Stimulated activated CD4-positive, alpha-beta T cell treated with anti-CD3 and anti-CD28 coated beads, Interleukin-2, amount 100 ng/mL, for 24 hours (primary cell): ENCODE data around the gene RNF223.
"Not testable (repeated sequence)": the region's sequence is repeated elsewhere in the genome, so short reads cannot be mapped to it uniquely, and the experiment has no call there.

Experiments
- DNase-seq, 2 donors: peaks; one replicate each; pipeline ENCODE4 v3.0.0-alpha.2; 2020

Gene RNF223

DNA sequence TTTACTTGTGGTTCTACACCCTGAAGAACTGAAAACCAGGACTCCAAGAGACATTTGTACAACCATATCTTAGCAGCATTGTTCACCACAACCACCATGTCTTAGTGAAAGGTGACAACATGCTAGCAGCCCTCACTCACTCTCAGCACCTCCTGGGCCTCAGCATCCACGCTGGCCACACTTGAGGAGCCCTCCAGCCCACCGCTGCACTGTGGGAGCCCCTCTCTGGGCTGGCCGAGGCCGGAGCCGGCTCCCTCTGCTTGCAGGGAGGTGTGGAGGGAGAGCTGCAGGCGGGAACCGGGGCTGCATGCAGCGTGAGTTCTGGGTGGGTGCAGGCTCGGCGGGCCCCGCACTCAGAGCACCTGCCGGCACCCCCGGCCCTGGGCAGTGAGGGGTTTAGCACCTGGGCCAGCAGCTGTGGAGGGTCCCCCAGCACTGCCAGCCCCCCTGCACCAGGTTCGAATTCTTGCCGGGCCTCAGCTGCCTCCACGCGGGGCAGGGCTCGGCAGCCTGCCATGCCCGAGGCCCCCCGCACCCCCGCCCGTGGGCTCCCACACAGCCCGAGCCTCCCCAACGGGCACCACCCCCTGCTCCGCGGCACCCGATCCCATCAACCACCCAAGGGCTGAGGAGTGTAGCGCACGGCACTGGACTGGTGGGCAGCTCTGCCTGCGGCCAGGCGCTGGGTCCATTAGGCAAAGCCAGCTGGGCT lies 32.6 kb upstream of the RNF223 start:
- no peak for DNase-seq

DNA sequence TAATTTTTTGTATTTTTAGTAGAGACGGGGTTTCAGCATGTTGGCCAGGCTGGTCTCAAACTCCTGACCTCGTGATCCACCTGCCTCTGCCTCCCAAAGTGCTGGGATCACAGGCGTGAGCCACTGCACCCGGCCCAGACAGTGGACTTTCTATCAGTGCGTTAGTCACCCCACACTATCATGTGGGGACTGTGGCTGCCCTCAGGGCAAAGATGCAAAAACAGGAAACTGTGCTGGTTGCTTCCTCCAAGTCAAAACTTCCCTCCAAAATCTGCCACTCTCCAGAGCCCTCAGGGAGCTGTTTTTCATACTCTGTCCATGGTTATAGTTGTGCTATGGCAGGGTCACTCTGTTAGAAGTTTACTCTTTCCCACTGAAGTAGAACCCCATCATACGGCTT lies 30.0 kb upstream of the RNF223 start:
- DNase-seq, result not testable (repeated sequence)

DNA sequence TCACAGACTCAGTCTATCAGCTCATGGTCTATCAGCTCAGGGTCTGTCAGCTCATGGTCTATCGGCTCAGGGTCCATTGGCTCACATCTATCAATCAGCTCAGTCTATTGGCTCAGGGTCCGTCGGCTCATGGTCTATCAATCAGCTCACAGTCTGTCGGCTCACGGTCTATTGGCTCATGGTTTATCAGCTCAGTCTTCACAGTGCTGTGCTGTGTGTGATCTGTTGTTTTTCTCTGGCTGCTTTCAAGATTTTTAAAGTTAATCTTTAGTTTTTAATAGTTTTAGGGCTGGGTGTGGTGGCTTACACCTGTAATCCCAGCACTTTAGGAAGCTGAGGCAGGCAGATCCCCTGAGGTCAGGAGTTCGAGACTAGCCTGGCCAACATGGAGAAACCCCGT lies 27.4 kb upstream of the RNF223 start:
- no peak for DNase-seq

DNA sequence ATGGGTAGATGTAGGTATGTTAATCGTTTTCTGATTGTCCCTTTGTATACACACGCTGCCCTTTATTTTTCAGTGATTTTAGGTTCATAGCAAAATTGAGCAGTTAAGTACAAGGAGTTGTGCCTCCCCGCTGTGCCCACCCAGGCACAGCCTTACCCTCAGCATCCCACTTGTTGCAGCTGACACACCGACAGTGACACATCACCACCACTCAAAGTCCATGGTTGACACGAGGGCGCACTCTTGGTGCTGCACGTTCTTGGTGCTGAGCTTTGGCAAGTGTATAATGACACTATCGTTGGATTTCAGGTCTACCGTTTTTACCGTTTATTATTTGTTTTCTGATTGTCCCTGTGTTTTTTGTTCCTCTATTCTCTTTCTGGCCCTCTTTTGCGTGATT lies 26.2 kb upstream of the RNF223 start:
- DNase-seq, result no peak

DNA sequence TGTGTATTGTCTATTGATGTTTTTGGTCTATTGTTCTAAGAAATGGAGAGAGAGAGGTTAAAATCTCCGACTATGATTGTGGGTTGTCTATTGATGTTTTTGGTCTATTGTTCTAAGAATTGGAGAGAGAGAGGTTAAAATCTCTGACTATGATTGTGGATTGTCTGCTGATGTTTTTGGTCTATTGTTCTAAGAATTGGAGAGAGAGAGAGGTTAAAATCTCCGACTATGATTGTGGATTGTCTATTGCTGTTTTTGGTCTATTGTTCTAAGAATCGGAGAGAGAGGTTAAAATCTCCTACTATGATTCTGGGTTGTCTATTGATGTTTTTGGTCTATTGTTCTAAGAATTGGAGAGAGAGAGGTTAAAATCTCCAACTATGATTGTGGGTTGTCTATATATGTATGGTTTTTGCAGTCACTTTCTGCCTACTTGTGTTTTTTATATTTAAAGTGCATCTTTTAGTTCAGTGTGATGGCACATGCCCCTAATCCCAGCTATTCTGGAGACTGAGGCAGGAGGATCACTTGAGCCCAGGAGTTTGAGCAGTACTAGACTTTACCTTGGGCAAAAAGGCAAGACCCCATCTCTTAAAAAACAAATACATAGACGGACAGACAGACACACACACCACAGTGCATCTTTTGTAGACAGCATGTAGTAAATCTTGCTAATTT lies 25.5 kb upstream of the RNF223 start:
- no peak for DNase-seq

DNA sequence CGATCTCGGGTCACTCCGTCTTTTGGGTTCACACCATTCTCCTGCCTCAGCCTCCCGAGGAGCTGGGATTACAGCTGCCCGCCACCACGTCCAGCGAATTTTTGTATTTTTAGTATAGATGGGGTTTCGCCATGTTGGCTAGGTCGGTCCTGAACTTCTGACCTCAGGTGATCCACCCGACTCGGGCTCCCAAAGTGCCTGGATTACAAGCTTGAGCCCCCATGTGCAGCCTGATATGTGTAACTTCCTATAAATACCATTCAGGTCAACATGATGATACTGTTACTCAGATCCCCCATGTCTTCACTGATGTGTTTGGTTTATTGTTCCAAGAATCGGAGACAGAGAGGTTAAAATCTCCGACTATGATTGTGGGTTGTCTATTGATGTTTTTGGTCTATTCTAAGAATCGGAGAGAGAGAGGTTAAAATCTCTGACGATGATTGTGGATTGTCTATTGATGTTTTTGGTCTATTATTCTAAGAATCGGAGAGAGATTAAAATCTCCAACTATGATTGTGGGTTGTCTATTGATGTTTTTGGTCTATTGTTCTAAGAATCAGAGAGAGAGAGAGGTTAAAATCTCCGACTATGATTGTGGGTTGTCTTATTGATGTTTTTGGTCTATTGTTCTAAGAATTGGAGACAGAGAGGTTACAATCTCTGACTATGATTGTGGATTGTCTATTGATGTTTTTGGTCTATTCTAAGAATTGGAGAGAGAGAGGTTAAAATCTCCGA lies 24.7 kb upstream of the RNF223 start:
- peak in 1 of 2 donors; percentile 16 for DNase-seq

DNA sequence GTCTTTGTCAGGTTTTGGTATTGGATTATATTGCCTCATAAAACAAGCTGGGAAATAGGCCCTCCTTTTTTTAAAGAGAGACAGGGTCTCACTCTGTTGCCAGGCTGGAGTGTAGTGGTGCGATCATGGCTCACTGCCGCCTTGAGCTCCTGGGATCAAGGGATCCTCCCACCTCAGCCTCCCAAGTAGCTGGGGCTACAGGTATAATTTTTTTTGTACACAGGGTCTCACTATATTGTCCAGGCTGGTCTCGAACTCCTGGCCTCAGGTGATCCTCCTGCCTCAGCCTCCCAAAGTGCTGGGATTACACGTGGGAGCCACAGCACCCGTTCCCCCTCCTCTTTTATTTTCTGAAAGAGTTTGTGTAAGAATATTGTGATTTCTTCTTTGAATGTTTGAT lies 22.0 kb upstream of the RNF223 start:
- DNase-seq, result not testable (repeated sequence)

DNA sequence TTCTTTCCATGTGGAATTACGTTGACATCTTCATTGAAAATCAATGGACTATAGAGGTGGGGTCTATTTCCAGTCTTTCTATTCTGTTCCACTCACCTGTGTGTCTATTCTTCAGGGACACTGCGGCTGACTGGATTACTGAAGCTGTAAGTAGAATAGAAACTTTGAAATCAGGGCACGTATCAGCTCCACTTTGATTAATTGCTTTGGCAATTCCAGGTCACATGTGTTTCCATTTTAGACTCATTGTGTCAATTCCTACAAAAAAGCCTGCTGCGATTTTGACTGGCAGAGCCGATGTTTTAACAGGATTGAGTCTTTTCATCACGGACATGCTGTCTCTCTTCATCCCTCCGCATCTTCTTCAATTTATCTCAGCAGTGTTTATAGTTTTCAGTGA lies 20.9 kb upstream of the RNF223 start:
- no peak for DNase-seq

DNA sequence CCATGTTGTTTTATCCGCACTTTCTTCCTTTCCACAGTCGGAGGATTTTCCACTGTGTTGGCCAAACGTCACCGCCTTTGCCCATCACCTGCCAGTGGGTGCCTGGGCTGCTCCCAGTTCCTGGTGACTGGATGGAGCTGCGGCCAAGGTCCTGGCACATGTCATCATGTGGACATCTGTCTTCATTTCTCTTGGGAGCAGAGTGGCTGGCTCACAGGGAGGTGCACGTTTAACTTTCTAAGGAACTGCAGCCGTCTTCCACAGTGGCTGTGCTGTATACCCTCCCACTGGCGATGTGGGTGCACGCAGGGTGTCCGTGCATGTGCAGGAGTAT lies 19.5 kb upstream of the RNF223 start:
- no peak for DNase-seq

DNA sequence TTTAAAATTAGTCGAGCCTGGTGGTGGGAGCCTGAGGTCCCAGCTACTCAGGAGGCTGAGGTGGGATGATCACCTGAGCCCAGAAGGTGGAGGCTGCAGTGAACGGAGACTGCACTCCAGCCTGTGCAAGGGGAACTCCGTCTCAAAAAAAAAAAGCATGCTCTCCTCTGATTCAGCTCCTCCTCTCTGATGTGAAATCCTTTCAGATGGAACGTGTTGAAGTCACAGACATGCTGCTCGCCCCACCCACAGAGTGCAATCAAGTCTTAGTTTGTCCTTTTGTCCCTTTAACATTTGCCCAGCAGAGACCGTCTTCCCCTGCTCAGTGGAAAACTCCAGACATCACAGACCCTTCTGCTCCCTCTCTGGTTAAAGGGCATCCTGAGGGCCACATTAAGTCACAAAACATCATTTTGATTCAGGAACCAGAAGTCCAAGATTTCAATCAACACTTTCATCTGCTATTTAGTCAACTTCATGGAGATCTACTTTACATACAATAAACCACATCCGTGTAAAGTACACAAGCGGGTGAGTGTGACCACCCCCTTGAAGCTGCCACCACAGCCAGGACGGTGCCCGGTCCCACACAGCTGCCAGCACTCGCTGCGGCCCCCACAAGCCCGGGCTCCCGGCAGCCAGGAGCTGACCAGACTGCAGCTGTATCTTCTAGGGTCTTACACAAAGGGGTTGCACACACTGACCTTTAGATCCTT lies 18.9 kb upstream of the RNF223 start:
- no peak for DNase-seq

DNA sequence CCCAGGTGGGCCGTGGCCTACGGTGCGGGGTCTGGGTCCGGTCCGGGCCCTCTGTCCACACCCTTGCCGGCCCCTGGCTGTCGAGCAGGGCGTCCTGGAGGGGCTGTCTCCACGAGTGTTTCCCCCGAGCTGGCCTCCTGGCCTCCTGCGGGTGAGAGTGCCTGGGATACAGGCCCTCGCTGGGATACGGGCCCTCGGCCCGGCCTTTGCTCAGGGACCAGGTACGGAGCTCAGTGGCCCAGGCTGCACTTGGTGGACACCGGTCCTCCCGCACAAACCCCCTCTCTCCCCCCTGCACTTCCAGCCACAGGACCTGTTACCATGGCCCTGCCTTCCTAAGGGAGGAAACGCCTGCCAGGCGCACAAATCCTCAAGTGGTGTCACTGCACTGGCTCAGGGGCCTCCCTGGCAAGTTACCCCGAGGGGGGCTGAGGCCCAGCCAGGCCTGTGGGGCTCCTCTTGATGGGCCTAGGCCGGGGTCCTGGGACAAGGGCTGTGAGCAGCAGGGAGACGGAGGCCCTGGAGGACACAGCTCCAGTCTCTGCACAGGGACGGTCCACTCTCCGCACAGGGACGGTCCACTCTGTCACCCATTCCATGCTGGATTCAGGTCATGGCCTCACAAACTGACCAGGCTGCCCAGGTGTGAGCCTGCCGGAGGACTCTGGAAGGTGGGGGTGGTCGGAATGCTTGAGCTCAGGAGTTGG lies 18.2 kb upstream of the RNF223 start:
- DNase-seq, result no peak

DNA sequence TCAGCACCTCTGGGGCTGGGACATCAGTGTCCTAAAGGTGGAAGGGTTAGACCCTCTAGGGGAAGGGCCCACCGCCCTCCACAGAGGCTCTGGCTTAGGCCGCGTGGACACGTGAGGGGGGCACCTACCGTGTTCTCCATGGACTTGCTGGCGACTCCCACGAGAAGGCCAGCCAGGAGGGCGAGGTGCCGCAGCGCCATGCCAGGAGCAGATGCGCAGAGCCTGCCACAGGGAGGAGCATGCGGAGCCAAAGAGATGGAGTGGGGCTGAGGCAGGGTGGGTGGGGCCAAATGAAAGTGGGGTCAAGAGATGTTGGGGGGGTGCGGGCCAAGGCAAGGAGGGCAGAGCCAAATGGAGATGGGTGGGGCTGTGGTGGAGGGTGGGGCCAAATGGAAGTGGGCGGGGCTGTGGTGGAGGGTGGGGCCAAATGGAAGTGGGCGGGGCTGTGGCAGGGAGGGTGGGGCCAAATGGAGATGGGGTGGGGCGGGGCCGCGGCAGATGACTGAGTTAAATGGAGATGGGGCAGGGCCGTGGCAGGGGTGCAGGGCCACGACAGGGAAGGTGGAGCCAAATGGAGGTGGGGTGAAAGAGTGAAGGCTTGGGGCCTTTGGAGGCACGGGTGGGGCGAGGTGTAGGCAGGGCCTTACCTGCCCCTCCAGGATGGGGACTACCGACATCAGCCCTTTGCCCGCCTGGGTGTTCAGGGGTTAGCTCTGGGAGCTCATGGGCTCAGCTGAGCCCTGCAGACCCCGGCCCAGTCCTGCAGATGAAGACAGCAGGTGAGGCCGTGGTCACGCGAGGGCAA lies 17.4 kb upstream of the RNF223 start:
- no peak for DNase-seq

DNA sequence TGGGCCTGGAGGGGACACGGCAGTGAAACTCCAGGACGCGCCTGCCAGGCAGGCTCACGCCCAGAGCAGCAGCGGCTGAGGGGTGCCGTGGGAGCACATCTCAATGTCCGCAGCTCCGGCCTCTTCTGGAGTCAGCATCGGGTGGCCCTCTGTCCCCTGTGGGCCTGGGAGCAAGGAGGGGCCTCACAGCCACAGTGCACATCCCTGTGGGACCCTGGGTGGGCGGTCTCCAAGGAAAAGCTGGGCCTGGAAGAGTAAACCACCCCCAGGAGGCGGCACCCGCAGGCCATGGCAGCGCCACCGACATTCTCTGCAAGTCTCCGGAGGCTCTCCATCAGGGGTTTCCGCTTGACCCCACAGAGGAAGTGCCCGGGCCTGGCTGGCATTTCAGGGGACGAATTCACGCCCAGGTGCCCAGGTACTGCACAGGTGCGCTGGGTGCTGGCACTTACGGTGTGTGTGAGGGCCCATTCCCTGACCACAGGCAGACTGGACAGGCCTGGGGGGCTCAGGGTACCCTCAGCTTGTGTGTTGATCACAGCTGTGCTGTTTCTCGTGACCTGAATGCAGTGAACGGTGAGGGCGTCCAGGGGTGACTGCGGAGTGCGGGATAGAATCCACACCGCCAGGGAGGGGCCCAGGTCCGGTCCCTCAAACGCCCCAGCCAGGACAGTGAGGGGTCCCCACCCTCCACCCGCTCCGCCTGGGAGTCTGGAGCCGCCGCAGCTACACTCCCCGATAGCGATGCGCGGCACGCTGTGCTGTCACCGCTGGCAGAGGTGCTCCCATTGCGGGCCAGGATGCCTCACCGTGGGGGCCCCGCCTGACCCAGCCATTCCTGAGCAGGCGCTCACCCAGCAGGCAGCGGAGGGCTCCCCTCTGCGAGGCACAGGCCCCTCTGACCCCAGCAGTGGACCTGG lies 16.6 kb upstream of the RNF223 start:
- DNase-seq, result no peak

DNA sequence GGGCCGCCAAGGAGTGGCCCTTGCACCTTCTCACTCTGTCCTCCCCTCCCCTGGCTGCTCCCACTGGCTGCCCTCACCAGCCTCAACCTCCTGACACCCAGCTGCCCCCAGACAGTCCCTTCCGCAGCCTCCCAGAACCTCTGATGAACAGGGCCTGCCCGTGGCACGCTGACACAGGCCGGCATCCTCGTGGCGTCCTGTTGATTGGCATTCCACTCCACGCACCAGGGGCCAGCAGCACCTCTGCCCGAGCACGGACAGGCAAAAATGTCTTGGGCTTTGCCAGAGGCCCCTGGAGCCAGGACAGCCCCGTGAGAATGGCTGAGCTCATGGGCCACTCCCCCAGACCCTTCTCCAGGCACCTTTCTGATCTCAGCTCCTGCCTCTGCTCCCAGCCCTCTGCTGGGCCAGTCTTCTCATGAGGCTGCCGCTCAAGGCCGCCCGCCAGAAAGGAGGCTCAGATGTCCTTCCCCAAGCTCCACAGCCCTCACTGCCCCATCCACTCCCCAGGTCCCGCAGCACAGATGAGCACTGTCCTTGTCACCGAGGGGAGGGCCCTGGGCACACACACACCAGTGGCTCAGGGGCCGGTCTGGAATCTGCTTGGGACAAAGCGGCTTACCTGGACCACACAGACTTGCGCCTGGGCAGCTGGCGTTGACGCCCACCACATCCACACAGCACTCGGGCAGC lies 15.8 kb upstream of the RNF223 start:
- DNase-seq, result peak in 1 of 2 donors; percentile 8

DNA sequence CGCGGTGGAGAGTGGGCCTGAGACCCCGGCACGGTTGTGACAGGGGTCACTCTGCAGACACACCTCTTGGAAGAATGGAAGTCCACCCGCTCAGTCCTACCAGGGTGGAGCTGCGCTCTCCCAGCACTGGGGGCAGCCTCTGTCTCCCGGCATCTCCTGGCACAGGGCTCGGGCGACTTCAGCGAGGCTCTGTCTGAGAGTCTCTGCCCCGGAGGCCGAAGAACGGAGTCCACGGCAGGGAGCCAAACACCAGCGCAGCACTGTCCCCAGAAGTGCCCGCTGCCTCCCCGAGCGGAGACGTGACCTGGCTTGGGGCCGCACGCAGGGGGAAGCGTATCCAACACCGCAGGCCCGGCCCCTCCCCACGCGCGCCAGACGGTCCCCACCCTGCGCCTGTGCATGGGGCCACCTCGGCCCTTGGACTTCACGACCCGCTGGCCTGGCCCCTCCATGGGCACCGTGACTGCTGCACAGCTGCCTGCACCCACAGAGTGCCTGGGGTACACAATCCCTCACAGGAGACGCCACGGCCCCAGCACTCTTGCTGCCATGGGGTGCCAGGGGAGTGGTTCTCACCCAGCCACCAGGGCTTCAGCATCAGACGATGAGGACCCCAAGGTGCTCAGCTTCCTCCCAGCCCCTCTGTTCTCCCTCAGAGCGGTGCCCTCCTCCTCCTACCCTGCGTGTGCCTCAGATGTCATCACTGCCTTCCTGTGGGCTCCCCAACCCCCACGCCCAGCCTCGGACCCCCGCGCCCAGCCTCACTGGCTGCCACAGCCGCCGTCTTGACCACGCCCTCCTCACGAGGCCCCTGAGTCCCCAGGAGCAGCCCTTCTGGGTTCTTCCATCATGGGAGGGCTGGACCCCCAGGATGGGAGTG lies 14.9 kb upstream of the RNF223 start:
- no peak for DNase-seq

DNA sequence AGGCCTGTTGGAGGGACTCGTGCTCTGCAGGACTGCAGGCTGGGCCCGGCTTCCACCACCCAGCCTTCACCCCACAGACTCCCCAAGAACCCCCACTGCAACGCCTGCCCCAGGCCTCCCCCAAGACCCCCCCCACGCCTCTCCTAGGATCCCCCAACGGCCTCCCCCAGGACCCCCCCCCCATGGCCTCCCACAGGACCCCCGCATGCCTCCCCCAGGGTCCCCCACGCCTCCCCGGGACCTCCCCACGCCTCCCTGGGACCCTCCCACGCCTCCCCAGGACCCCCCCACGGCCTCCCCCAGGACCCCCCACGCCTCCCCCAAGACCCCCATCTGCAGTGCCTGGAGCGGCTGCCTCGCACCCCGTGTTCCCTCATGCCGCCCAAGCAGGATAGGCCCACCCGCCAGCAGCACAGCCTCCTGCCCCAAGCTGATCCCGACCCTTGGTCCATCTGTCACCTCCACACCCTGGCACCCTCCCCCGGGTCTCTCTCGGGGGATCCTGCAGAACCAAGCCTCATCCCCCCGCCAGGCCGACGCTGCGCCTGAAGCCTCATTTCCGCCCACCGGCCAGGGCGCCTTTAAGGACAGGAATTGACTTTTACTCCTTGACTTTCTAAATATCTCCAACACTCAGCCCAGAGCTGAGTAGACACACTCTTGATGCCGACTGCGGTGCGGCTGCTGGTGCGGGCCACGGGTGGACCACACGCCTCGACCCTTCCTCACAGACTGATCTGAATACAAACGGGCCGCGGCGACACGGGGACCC lies 14.1 kb upstream of the RNF223 start:
- DNase-seq, result no peak

DNA sequence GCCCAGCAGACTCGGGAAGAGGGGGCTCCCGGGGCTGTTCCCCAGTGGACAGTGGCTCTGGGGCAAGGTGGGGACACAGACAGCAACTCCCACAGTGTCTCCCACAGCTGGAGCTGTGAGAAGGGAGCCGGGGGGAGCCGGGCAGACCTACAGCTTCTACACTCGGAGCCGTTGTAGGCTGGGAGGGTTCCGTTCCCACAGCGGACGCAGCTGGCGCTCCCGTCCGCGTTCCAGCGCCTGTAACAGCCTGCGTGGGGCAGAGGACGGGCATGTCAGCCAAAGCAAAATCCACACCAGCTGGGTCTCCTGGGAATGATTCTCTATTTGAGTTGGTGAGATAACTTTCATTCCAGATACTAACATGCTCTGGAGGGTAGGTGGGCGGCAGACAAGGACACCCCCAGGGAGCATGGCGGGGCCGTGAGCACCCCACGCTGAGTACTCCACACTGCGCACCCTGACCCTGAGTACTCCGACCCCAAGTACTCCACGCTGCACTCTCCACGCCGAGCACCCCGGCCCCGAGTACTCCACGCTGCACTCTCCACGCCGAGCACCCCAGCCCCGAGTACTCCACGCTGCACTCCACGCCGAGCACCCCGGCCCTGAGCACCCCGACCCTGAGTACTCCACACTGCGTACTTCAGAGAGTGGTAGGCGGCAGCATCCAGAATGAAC lies 13.4 kb upstream of the RNF223 start:
- no peak for DNase-seq

DNA sequence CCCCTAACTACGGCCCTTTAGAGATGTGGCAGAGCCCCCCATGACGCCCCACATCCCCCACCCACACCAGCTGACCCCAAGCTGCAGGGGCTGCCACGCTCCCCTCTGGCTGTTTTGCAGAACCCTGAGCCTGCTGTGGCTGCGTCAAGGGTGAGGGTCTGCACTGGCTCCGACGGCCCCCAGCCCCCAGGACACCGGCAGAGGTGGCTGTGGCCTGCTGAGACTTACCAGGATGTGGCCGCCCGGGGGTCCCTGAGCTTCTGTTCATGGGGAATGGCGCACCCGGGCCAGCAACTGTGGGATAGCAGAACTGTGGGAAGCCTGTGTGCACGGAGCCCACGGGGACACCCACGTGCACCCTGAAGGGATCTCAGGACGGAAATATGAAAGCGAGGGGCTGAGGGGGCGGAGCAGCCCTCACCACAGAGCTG lies 12.8 kb upstream of the RNF223 start:
- no peak for DNase-seq
